PC-3 (cell line): ENCODE measurements around the gene HNRNPF. TPM values are rescaled to one million over a fixed set of nuclear protein-coding genes. Genes with fewer than 3 reads are reported as not detected.

Experiments used
- ATAC-seq: fragments of 200-7000 bp; cut with Tn5 transposase; 2 replicates; pipeline ENCODE4 v1.9.1; 2020; ENCODE audit warnings: mild to moderate bottlenecking, moderate library complexity
- BruUV-seq: library from RNA; stranded (reverse); fragments of 400-500 nt; replicated peaks from 2 replicates; lab custom pipeline; 2021; lab: Mats Ljungman, UMichigan
- CTCF ChIA-PET: fragments of 300-600 bp; sonication (Branson Sonifier 250); formaldehyde crosslinking; loops from one replicate; lab custom pipeline; 2022; ENCODE audit warnings: antibody characterized with exemption; lab: Charles Lee
- POLR2A ChIA-PET: fragments of 300-600 bp; sonication (Branson Sonifier 250); formaldehyde crosslinking; loops from one replicate; lab custom pipeline; 2022; ENCODE audit warnings: antibody characterized with exemption; ENCODE audit not compliant: unreplicated experiment; lab: Charles Lee
- DNase-seq: peaks from one replicate; pipeline ENCODE4 v3.0.0-alpha.2; 2015
- H2AFZ ChIP-seq: fragments of 300-600 bp; sonication (generic); 2 replicates; pipeline ENCODE4 v1.6.0; 2016; ENCODE audit warnings: antibody characterized with exemption, low read length
- H3F3A ChIP-seq: fragments of 300-600 bp; sonication (generic); one replicate; pipeline ENCODE4 v1.6.0; 2017; ENCODE audit warnings: antibody characterized with exemption, low read length, control low read depth, mild to moderate bottlenecking; ENCODE audit not compliant: unreplicated experiment
- H3K27ac ChIP-seq: fragments of 300-600 bp; sonication (generic); 2 replicates; pipeline ENCODE4 v1.5.1; 2016; ENCODE audit warnings: mild to moderate bottlenecking, low read length
- H3K27me3 ChIP-seq: fragments of 300-600 bp; sonication (generic); 2 replicates; pipeline ENCODE4 v1.6.1; 2016; ENCODE audit warnings: low read length, mixed read lengths
- H3K36me3 ChIP-seq: fragments of 300-600 bp; sonication (generic); 2 replicates; pipeline ENCODE4 v1.6.1; 2016; ENCODE audit warnings: low read depth, mixed run types, low read length, mixed read lengths
- H3K4me1 ChIP-seq: fragments of 300-600 bp; sonication (generic); 2 replicates; pipeline ENCODE4 v1.5.1; 2016; ENCODE audit warnings: low read length; ENCODE audit not compliant: insufficient read depth
- H3K4me2 ChIP-seq: fragments of 300-600 bp; sonication (generic); 2 replicates; pipeline ENCODE4 v1.6.0; 2016; ENCODE audit warnings: low read length
- H3K4me3 ChIP-seq: fragments of 300-600 bp; sonication (generic); 2 replicates; pipeline ENCODE4 v1.5.1; 2016; ENCODE audit warnings: mild to moderate bottlenecking, low read length, mixed read lengths
- H3K79me2 ChIP-seq: fragments of 300-600 bp; sonication (generic); 2 replicates; pipeline ENCODE4 v1.6.1; 2017; ENCODE audit warnings: low read length, mixed read lengths
- H3K9ac ChIP-seq: fragments of 300-600 bp; sonication (generic); 2 replicates; pipeline ENCODE4 v1.6.0; 2016; ENCODE audit warnings: mild to moderate bottlenecking, low read length
- H3K9me2 ChIP-seq: fragments of 300-600 bp; sonication (generic); replicated peaks from 2 replicates; pipeline ENCODE4 v1.6.1; 2016; ENCODE audit warnings: mixed run types, low read length, mixed read lengths
- H3K9me3 ChIP-seq: fragments of 300-600 bp; sonication (generic); 2 replicates; pipeline ENCODE4 v1.6.1; 2016; ENCODE audit warnings: low read length, mixed read lengths
- H4K20me1 ChIP-seq: fragments of 300-600 bp; sonication (generic); 2 replicates; pipeline ENCODE4 v1.6.1; 2016; ENCODE audit warnings: low read length, mixed read lengths
- CTCF ChIP-seq: fragments of 300-600 bp; sonication (generic); conservative IDR thresholded peaks from 2 replicates; pipeline ENCODE4 v1.5.1; 2017; ENCODE audit warnings: antibody characterized with exemption, low read depth, mild to moderate bottlenecking, low read length
- EZH2 ChIP-seq: fragments of 300-600 bp; sonication (generic); IDR thresholded peaks from one replicate; pipeline ENCODE4 v1.6.1; 2017; ENCODE audit warnings: antibody characterized with exemption, mild to moderate bottlenecking, low read length; ENCODE audit not compliant: unreplicated experiment
- EZH2phosphoT487 ChIP-seq: fragments of 300-600 bp; sonication (generic); IDR thresholded peaks from 2 replicates; pipeline ENCODE4 v1.6.1; 2018; ENCODE audit warnings: mild to moderate bottlenecking, antibody characterized with exemption, low read length, borderline replicate concordance
- intact Hi-C: fragments of 100-400 bp; cut with micrococcal nuclease; formaldehyde crosslinking; loops from 2 replicates; pipeline ENCODE4 v1.9.0; 2023
- total RNA-seq: library from RNA; depleted of rRNA; stranded (reverse); fragments of >200 nt; gene quantifications from 2 replicates; pipeline ENCODE4 v1.2.3, GENCODE V29; 2014

Gene HNRNPF
- total RNA-seq, 1 experiment from 2014 or later, result 421 TPM

DNA sequence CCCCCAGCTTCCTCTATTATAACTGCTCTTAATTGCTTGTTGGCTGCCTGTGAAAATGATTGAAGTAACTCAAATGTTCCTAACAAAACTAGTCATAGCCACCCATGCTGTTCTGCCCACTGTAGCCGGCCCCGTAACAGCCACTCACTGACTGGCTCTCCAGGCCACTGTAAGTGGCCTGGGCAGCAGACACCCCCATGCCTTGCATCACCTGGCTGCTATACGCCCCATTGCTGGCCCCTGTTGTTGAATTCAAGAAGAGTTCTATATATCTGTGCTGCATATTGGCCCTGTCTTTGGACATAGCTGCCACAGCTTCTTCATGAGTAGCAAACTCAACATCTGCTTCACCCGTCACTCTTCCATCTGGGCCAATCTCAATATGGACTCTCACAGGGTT lies 22.4 kb downstream of the HNRNPF start:
- ATAC-seq (no peak), DNase-seq (no peak)
- no peaks in the 10 kb centered on the region for H3K9me2 ChIP-seq
- no peak overlapping the region for H3K27ac ChIP-seq
- H4K20me1 ChIP-seq, result peaks cover 73% of the 10 kb centered on the region
- ChIA-PET CTCF (no interaction called here), POLR2A (no interaction called here)
- intact Hi-C loops, result no loop called here
- no peak overlapping the region for H3K4me3 ChIP-seq
- no TSS peak for BruUV-seq
- no peaks in the 10 kb centered on the region for H3K27me3 ChIP-seq
- H3K36me3 ChIP-seq, result peaks cover 60% of the 10 kb centered on the region
- H2AFZ ChIP-seq, result no peak overlapping the region
- H3K9ac ChIP-seq, result no peak overlapping the region
- peaks cover 44% of the 10 kb centered on the region for H3K79me2 ChIP-seq
- H3F3A ChIP-seq, result peaks cover 12% of the 10 kb centered on the region
- H3K9me3 ChIP-seq, result no peaks in the 10 kb centered on the region
- no peak overlapping the region for H3K4me2 ChIP-seq
- no peak for TF ChIP-seq EZH2phosphoT487
- no peak for TF ChIP-seq CTCF
- no peak for TF ChIP-seq EZH2
- H3K4me1 ChIP-seq, result no peaks in the 10 kb centered on the region

GRCh38 chr10:43385412-43386004 lies 23.5 kb downstream of the HNRNPF start:
- no peaks in the 10 kb centered on the region for H3K9me3 ChIP-seq
- H3K9me2 ChIP-seq, result no peaks in the 10 kb centered on the region
- no TSS peak for BruUV-seq
- H3K4me2 ChIP-seq, result no peak overlapping the region
- TF ChIP-seq EZH2, result no peak
- TF ChIP-seq EZH2phosphoT487, result no peak
- TF ChIP-seq CTCF, result no peak
- DNase-seq (no peak), ATAC-seq (no peak)
- H3K27ac ChIP-seq, result no peak overlapping the region
- intact Hi-C loops, result no loop called here
- no peak overlapping the region for H3K4me3 ChIP-seq
- CTCF ChIA-PET, result no interaction called here
- H4K20me1 ChIP-seq, result peaks cover 66% of the 10 kb centered on the region
- H3K36me3 ChIP-seq, result peaks cover 52% of the 10 kb centered on the region
- no peak overlapping the region for H3K9ac ChIP-seq
- POLR2A ChIA-PET, result no interaction called here
- H3F3A ChIP-seq, result peaks cover 12% of the 10 kb centered on the region
- H3K79me2 ChIP-seq, result peaks cover 33% of the 10 kb centered on the region
- H3K4me1 ChIP-seq, result no peaks in the 10 kb centered on the region
- H2AFZ ChIP-seq, result no peak overlapping the region
- no peaks in the 10 kb centered on the region for H3K27me3 ChIP-seq
